Activated CD4-positive, alpha-beta memory T cell treated with anti-CD3 and anti-CD28 coated beads for 36 hours (primary cell): Measurements from ENCODE around the gene FLNA. TPM values are rescaled to one million over a fixed set of nuclear protein-coding genes. Genes with fewer than 3 reads are reported as not detected.

ENCODE experiments used
- CTCF ChIA-PET: fragments of 350-600 bp; sonication (Branson Sonifier 250); formaldehyde crosslinking; loops from one replicate; lab custom pipeline; 2021; ENCODE audit warnings: antibody characterized with exemption, inconsistent platforms; lab: Charles Lee
- POLR2A ChIA-PET: fragments of 350-600 bp; sonication (Branson Sonifier 250); formaldehyde crosslinking; loops from one replicate; lab custom pipeline; 2021; ENCODE audit warnings: antibody characterized with exemption; lab: Charles Lee
- DNase-seq: peaks from one replicate; pipeline ENCODE4 v3.0.0-alpha.2; 2020
- H3K27ac Mint-ChIP-seq: one replicate; pipeline ENCODE4 v1.8.0; 2021; ENCODE audit warnings: mixed read lengths
- H3K27me3 Mint-ChIP-seq: one replicate; pipeline ENCODE4 v1.8.0; 2021; ENCODE audit warnings: mixed read lengths
- H3K36me3 Mint-ChIP-seq: one replicate; pipeline ENCODE4 v1.8.0; 2021; ENCODE audit warnings: mixed read lengths
- H3K4me1 Mint-ChIP-seq: one replicate; pipeline ENCODE4 v1.8.0; 2021; ENCODE audit warnings: low read depth, mixed read lengths
- H3K4me3 Mint-ChIP-seq: one replicate; pipeline ENCODE4 v1.8.0; 2021; ENCODE audit warnings: mild to moderate bottlenecking, mixed read lengths
- H3K9me3 Mint-ChIP-seq: one replicate; pipeline ENCODE4 v1.8.0; 2021; ENCODE audit warnings: mixed read lengths
- intact Hi-C: fragments of 100-400 bp; cut with micrococcal nuclease; formaldehyde crosslinking; loops from one replicate; pipeline ENCODE4 v1.15.1; 2023
- total RNA-seq, 2 experiments: library from RNA; stranded (reverse); gene quantifications; one replicate each; pipeline ENCODE4 v1.2.3, GENCODE V29; 2021

The FLNA gene
- total RNA-seq, 2 experiments from 2014 or later = 1,023 to 1,032 TPM

- Mint-ChIP-seq H3K36me3 (peaks cover 11% of the 10 kb centered on the region), H3K27ac (peak overlapping the region; percentile 89), H3K9me3 (no peaks in the 10 kb centered on the region), H3K4me3 (peak overlapping the region; percentile 75), H3K27me3 (no peaks in the 10 kb centered on the region), H3K4me1 (peaks cover 25% of the 10 kb centered on the region)
- intact Hi-C loops = loop anchor here (10.0 kb wide), 1 partner anchor 397 kb away; the partner anchor contains the start of genes HCFC1 and TMEM187
- CTCF ChIA-PET = no interaction called here
- no peak for DNase-seq
- POLR2A ChIA-PET = no interaction called here
Observed at GRCh38 chrX:154371789-154372300, 2.6 kb downstream of the FLNA start.

DNA sequence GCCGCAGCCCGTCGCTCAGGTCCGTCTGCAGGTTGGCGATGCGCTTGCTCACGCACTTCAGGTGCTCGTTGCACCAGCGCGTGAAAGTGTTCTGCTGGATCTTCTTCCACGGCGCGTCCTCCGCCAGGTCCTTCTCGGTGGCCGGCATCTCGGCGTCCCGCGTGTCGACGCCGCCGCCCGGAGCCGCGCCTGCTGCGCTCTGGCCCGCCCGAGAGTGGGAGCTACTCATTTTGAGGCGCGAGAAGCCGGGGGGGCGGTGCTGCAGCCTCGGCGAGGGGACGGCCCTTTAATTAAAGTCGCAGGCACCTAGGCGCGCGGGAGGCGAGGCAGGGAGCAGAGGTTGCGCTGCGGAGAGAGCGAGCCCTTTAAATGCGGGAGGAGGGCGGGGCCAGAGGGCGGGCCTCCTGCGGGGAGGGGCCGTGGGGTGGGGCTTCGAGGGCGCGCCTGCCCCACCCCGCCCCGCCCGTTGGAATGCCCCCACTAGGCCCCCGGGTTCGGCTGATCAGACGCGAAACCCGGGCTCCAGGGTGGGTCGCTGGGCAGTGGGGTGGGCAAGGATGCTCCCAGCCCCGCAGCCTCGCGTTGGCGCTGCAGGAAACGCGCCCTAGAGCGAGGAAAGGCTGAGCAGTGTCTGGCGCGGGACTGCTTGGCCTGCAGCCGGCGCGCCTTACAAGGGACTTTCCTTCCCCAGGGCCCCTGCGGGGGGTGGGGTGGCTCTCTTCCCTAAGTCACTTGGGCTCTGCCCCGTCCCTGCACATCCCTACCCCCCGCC is 3.2 kb downstream of the FLNA start:
- H3K27ac Mint-ChIP-seq = peak overlapping the region; percentile 83
- peaks cover 25% of the 10 kb centered on the region for H3K4me1 Mint-ChIP-seq
- no peaks in the 10 kb centered on the region for H3K27me3 Mint-ChIP-seq
- ChIA-PET POLR2A (interaction anchor here (0.7 to 1.0 kb wide), 3 partner anchors 8 to 144 kb away, joined by 3 read pairs; partner anchors contain the start of genes EMD and FAM3A), CTCF (no interaction called here)
- H3K4me3 Mint-ChIP-seq = peak overlapping the region; percentile 75
- H3K36me3 Mint-ChIP-seq = peaks cover 15% of the 10 kb centered on the region
- H3K9me3 Mint-ChIP-seq = no peaks in the 10 kb centered on the region
- intact Hi-C loops = loop anchor here (10.0 kb wide), 1 partner anchor 396 kb away; the partner anchor contains the start of genes HCFC1 and TMEM187
- DNase-seq = peak; percentile 95

GRCh38 chrX:154370300-154371016 is 4.0 kb downstream of the FLNA start:
- Mint-ChIP-seq H3K4me1 (peaks cover 25% of the 10 kb centered on the region), H3K27me3 (no peaks in the 10 kb centered on the region), H3K27ac (peak overlapping the region; percentile 96), H3K9me3 (no peaks in the 10 kb centered on the region), H3K36me3 (peaks cover 17% of the 10 kb centered on the region), H3K4me3 (peak overlapping the region; percentile 96)
- ChIA-PET CTCF (no interaction called here), POLR2A (interaction anchor here (1.0 kb wide), 1 partner anchor 145 kb away, joined by 3 read pairs; the partner anchor contains the start of gene FAM3A)
- no peak for DNase-seq
- intact Hi-C loops = loop anchor here (10.0 kb wide), 1 partner anchor 396 kb away; the partner anchor contains the start of genes HCFC1 and TMEM187

DNA sequence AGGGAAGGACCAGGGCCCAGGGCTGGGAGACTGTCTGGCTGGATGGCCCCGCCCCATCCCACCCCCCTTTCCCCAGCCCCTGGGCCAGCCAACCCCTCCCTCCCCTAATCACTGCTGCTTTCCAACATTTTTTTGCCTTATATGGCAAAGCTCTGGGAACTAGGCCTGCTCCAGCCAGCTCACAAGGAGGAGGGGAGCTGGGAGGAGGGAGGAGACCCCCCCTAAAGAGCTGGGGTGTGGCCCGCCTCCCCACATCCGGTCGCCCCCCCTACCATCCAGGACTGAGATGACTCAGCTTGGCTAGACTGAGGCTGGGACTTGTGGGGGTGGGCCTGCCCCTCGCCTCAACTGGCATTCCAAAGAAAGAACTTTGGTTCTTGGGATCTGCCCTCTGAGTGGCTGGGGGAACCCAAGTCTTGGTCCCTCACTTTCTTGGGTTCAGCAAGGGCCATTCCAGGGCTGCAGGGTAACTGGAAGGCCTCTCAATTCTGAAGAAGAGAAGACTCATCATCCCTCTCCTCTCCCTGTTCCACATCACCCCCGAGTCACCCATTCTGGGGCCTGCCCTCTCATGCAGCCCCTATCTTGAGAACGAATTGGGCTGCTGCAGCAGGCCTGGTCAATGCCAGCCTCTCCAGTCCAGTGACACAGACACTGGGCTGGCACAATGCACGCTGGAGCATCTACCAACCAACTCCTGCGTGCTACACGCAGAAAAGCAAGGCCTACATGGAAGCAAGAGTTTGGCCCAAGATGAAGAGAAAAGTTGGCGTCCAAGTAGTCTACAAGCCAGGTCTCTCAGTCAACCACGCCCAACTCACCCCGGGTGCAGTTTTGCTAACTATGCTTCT is 4.8 kb downstream of the FLNA start:
- DNase-seq = peak; percentile 82
- Mint-ChIP-seq H3K4me3 (peak overlapping the region; percentile 96), H3K36me3 (peaks cover 20% of the 10 kb centered on the region), H3K9me3 (no peaks in the 10 kb centered on the region), H3K27me3 (no peaks in the 10 kb centered on the region), H3K4me1 (peaks cover 24% of the 10 kb centered on the region), H3K27ac (peak overlapping the region; percentile 96)
- intact Hi-C loops = loop anchor here (1.0 to 10.0 kb wide), 2 partner anchors 10 to 395 kb away; partner anchors contain the start of genes EMD, HCFC1 and TMEM187
- ChIA-PET CTCF (interaction anchor here (1.0 kb wide), 1 partner anchor 28 kb away, joined by 3 read pairs; the partner anchor contains the start of gene RPL10), POLR2A (interaction anchor here (1.0 to 2.0 kb wide), 3 partner anchors 18 to 29 kb away, joined by 3 to 11 read pairs (median 4); partner anchors contain the start of gene RPL10)

DNA sequence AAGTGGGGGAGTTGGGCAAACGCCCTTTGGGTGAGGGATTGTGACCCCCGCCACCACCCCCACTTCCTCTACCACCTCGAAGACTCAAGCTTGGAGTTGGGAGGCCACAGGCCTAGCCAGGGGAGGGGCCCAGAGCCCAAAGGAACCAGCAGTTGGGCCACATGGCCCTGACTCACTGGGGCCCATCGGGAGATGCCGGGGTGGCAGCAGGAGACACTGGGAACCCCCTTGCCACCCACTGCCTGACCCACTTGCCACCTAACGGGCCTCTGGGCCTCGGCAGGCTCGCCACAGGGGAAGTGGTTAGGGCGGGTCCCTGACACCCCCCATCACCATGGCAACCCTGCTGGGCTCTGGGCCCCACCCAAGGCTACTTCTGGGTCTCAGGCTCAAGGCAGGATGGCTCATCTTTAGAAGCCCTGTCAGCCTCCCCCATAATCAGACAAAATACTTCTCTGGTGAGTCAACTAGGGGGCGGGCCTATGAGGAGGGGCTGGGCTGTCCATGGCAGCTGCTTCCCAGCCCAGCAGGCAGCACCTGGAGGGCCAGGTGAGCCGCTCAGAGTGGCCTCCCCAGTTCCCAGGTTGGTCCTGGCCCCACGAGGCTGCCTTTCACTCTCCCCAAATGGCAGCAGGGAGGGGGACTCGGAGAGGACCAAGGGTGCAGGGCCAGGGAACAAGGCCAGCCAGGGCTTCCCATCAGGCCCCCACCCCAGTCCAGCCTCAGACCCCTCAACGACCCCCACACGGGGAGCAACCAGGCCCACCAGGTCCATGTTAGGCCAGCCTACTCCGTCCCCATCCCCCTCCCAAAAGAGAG is 5.6 kb downstream of the FLNA start:
- DNase-seq = peak; percentile 96
- Mint-ChIP-seq H3K36me3 (peaks cover 22% of the 10 kb centered on the region), H3K9me3 (no peaks in the 10 kb centered on the region), H3K27me3 (no peaks in the 10 kb centered on the region), H3K4me3 (peak overlapping the region; percentile 96), H3K4me1 (peaks cover 25% of the 10 kb centered on the region), H3K27ac (peak overlapping the region; percentile 87)
- intact Hi-C loops = loop anchor here (1.0 kb wide), 1 partner anchor 10 kb away; the partner anchor contains the start of gene EMD
- ChIA-PET POLR2A (interaction anchor here (1.0 to 2.0 kb wide), 4 partner anchors 17 to 398 kb away, joined by 3 to 11 read pairs (median 4); partner anchors contain the start of genes HCFC1 and RPL10), CTCF (interaction anchor here (1.0 kb wide), 1 partner anchor 29 kb away, joined by 3 read pairs; the partner anchor contains the start of gene RPL10)

DNA sequence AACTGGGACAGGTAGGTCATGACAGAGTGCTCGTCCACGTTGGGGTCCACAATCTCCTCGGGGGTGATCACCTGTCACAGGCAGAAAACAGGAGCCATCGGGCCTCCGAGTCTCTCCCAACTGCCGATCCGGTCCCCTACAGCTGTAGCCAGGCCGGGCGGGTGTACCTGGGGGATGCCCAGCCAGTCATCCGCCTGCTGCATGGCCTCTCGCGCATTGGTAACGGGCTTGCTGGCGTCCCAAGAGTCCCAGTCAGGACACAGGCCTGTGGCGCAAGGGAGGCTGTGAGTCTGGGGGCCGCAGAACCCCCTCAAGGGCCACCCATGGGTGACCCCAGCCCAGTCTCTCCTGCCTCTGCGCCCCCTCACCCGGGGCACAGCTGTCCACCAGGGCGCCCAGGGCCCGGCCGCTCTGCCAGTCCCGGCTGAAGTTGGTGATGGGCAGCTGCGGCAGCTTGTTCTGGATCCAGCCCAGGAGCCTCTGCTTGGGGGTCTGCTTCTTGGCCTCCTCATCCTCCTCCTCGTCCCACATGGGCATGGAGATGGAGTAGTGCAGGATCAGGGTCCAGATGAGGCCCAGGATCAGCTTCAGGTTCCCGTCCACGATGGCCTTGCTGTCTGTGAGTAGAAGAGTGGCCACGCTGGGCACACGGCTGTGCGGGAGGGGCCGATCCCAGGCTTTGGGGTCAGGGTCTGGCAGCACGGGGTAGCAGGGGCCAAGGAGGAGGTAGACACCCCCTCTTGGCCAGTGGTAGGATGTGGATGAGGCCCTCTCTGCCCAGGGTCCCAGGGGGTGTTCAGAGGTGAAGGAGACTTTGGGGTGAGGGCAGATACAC is 6.7 kb downstream of the FLNA start:
- peak overlapping the region; percentile 69 for H3K4me3 Mint-ChIP-seq
- DNase-seq = no peak
- H3K27me3 Mint-ChIP-seq = no peaks in the 10 kb centered on the region
- ChIA-PET CTCF (no interaction called here), POLR2A (interaction anchor here (1.6 to 2.0 kb wide), 3 partner anchors 16 to 397 kb away, joined by 4 to 11 read pairs (median 5); partner anchors contain the start of genes HCFC1 and RPL10)
- intact Hi-C loops = no loop called here
- H3K9me3 Mint-ChIP-seq = no peaks in the 10 kb centered on the region
- peaks cover 26% of the 10 kb centered on the region for H3K36me3 Mint-ChIP-seq
- H3K27ac Mint-ChIP-seq = peak overlapping the region; percentile 87
- H3K4me1 Mint-ChIP-seq = peaks cover 20% of the 10 kb centered on the region

- no peak for DNase-seq
- Mint-ChIP-seq H3K36me3 (peaks cover 28% of the 10 kb centered on the region), H3K27ac (peak overlapping the region; percentile 38), H3K9me3 (no peaks in the 10 kb centered on the region), H3K4me3 (no peak overlapping the region), H3K27me3 (no peaks in the 10 kb centered on the region), H3K4me1 (peaks cover 14% of the 10 kb centered on the region)
- CTCF ChIA-PET = no interaction called here
- POLR2A ChIA-PET = no interaction called here
- intact Hi-C loops = no loop called here
Observed at GRCh38 chrX:154366666-154367055, 7.8 kb downstream of the FLNA start.

DNA sequence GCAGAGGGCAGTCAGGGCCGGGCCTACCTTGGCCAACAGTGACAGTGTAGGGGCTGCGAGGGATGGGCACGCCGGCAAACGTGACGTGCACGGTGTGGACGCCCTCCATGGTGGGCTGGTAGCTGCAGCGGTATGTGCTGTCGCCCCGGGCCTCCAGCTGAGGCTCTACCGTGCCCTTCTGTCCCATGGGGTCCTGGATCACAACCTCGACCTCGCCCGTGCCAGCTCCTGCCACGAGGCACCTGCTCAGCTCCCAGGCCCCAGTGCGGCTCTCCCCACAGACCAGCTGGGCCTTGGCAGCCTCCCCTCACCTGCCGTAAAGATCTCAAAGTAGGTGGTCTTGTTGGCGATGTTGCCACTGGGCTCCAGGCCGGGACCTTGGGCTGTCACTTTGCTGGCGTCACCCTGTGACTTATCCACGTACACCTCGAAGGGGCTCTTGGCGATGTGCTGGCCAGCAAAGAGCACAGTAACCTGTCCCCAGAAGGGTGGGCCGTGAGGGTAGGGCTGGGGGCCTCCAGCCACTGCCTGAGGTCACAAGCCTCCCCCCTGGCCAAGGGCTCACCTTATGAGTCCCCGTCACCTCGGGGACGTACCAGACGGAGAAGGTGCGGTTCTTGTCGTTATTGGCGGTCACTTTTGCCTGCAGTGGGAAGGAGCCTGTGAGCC is 8.3 kb downstream of the FLNA start:
- H3K4me3 Mint-ChIP-seq = no peak overlapping the region
- peaks cover 14% of the 10 kb centered on the region for H3K4me1 Mint-ChIP-seq
- no peak for DNase-seq
- intact Hi-C loops = no loop called here
- H3K9me3 Mint-ChIP-seq = no peaks in the 10 kb centered on the region
- no peak overlapping the region for H3K27ac Mint-ChIP-seq
- peaks cover 28% of the 10 kb centered on the region for H3K36me3 Mint-ChIP-seq
- no peaks in the 10 kb centered on the region for H3K27me3 Mint-ChIP-seq
- ChIA-PET CTCF (no interaction called here), POLR2A (interaction anchor here (1.2 kb wide), 1 partner anchor 18 kb away, joined by 3 read pairs; no protein-coding TSS in a partner anchor)

DNA sequence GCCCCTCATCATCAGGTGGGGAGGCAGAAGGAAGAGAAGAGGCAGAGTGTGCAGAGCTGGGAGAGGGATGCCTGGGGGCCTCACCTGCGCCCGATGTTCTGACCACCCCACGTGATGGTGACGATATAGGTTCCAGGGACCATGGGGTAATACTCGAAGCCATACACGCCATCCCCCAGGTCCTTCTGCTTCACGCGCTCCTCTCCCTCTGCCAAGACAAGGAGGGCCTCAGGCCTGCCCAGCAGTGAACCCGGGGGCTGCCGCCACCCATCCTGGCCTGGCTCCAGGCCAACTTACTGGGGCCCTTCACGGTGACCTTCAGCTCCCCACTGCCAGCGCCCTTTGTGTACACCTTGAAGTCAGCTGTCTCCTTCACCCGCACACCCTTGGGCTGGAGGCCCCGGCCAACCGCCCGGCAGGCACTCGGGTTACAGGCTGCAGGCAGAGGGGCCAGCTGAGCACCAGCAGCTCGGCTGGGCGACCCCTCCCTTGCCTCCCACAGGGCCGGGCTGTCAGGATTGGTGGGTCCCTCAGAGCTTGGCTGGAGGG is 9.3 kb downstream of the FLNA start:
- H3K27me3 Mint-ChIP-seq = no peaks in the 10 kb centered on the region
- no peak for DNase-seq
- H3K27ac Mint-ChIP-seq = no peak overlapping the region
- CTCF ChIA-PET = no interaction called here
- no peaks in the 10 kb centered on the region for H3K9me3 Mint-ChIP-seq
- peaks cover 14% of the 10 kb centered on the region for H3K4me1 Mint-ChIP-seq
- peaks cover 30% of the 10 kb centered on the region for H3K36me3 Mint-ChIP-seq
- POLR2A ChIA-PET = interaction anchor here (1.2 kb wide), 2 partner anchors 17 to 19 kb away, joined by 3 read pairs; no protein-coding TSS in a partner anchor
- H3K4me3 Mint-ChIP-seq = no peak overlapping the region
- intact Hi-C loops = no loop called here
